Skeletal muscle tissue (tissue), 1 donor: ENCODE measurements around the gene RHOBTB3. TPM values are rescaled to one million over a fixed set of nuclear protein-coding genes. Genes with fewer than 3 reads are reported as not detected.

ENCODE experiments used
- total RNA-seq: library from RNA; depleted of rRNA; stranded (reverse); fragments of >200 nt; gene quantifications from one replicate; pipeline ENCODE4 v1.2.3, GENCODE V29; 2014

Gene RHOBTB3
- total RNA-seq, 1 donor from 2014 or later, result 640 TPM

Other genes starting within 250 kb of the RHOBTB3 start
- 86.1 TPM for gene SKIC3, start 176.4 kb upstream of the RHOBTB3 start, total RNA-seq
- 6.3 TPM for gene ARSK, start 176.2 kb upstream of the RHOBTB3 start, total RNA-seq
- gene GPR150, start 111.2 kb upstream of the RHOBTB3 start, total RNA-seq, result under 0.01 TPM
- 3.1 TPM for gene RFESD, start 84.6 kb upstream of the RHOBTB3 start, total RNA-seq
- 1.0 TPM for gene SPATA9, start 48.3 kb upstream of the RHOBTB3 start, total RNA-seq
- gene GLRX, start 91.4 kb downstream of the RHOBTB3 start, total RNA-seq, result 6.8 TPM
- gene ELL2, start 230.5 kb downstream of the RHOBTB3 start, total RNA-seq, result 5.7 TPM